SK-N-SH (cell line): Measurements from ENCODE around the gene FNDC3B. TPM values are rescaled to one million over a fixed set of nuclear protein-coding genes. Genes with fewer than 3 reads are reported as not detected.
A peak's percentile ranks its signal among the peaks of the same experiment; 100 is the strongest.

Experiments used
- CTCF ChIA-PET: fragments of 300-600, 350-600 bp; formaldehyde crosslinking; extraction: SDS; loops from one replicate; lab custom pipeline; 2021; lab: Yijun Ruan, JAX
- POLR2A ChIA-PET: fragments of 350-600 bp; sonication (Branson Sonifier 250); formaldehyde crosslinking; extraction: SDS; loops from one replicate; lab custom pipeline; 2020; ENCODE audit warnings: antibody characterized with exemption, inconsistent platforms; lab: Yijun Ruan, JAX
- DNase-seq: peaks from one replicate; pipeline ENCODE4 v3.0.0; 2012
- H2AFZ ChIP-seq: fragments of 200-600 bp; sonication (generic); 2 replicates; pipeline ENCODE4 v1.8.1; 2016; ENCODE audit warnings: antibody characterized with exemption, mild to moderate bottlenecking, low read depth
- H3F3A ChIP-seq: fragments of 200-600 bp; sonication (generic); replicated peaks from 2 replicates; pipeline ENCODE3; 2016; ENCODE audit warnings: antibody characterized with exemption, mild to moderate bottlenecking; ENCODE audit not compliant: insufficient read depth
- H3K27ac ChIP-seq, 2 experiments: fragments of 200-500 bp in 1 of 2; fragments of 200-600 bp in 1 of 2; sonication (Bioruptor generic) in 1 of 2; sonication (generic), shearing (Covaris generic) in 1 of 2; 2 replicates each; pipeline versions ENCODE4 v1.5.1 to v1.6.1; 2014 to 2016; ENCODE audit warnings: low read depth in 2 of 2, inconsistent platforms in 1 of 2, low read length in 1 of 2, mild to moderate bottlenecking in 1 of 2, mixed read lengths in 1 of 2
- H3K27me3 ChIP-seq: fragments of 200-600 bp; sonication (generic), shearing (Covaris generic); 2 replicates; pipeline ENCODE4 v1.6.1; 2016; ENCODE audit warnings: mixed run types; ENCODE audit not compliant: insufficient read depth
- H3K36me3 ChIP-seq, 2 experiments: fragments of 200-500 bp in 1 of 2; fragments of 200-600 bp in 1 of 2; sonication (Bioruptor generic) in 1 of 2; sonication (generic) in 1 of 2; replicated peaks in 1 of 2; 2 replicates each; pipeline versions ENCODE3 to v1.5.1; 2014 to 2016; ENCODE audit warnings: low read length in 1 of 2, mild to moderate bottlenecking in 1 of 2; ENCODE audit not compliant: insufficient read depth in 2 of 2, control insufficient read depth in 1 of 2
- H3K4me1 ChIP-seq, 2 experiments: fragments of 200-500 bp in 1 of 2; fragments of 200-600 bp in 1 of 2; sonication (Bioruptor generic) in 1 of 2; sonication (generic), shearing (Covaris generic) in 1 of 2; 2 replicates each; pipeline versions ENCODE4 v1.5.1 to v1.6.1; 2014 to 2016; ENCODE audit warnings: low read depth in 1 of 2, low read length in 1 of 2, mixed run types in 1 of 2; ENCODE audit not compliant: insufficient read depth in 2 of 2, control insufficient read depth in 1 of 2
- H3K4me2 ChIP-seq: fragments of 200-600 bp; sonication (generic), shearing (Covaris generic); 2 replicates; pipeline ENCODE4 v1.6.1; 2017; ENCODE audit warnings: mixed run types
- H3K4me3 ChIP-seq, 2 experiments: fragments of 200-500 bp in 1 of 2; fragments of 200-600 bp in 1 of 2; sonication (Bioruptor generic) in 1 of 2; sonication (generic), shearing (Covaris generic) in 1 of 2; 2 replicates each; pipeline versions ENCODE4 v1.5.1 to v1.8.1; 2014 to 2016; ENCODE audit warnings: low read depth in 2 of 2, inconsistent platforms in 1 of 2, low read length in 1 of 2, mild to moderate bottlenecking in 1 of 2, mixed read lengths in 1 of 2, moderate library complexity in 1 of 2
- H3K79me2 ChIP-seq: fragments of 200-600 bp; sonication (generic); 2 replicates; pipeline ENCODE4 v1.8.1; 2017; ENCODE audit warnings: mild to moderate bottlenecking; ENCODE audit not compliant: insufficient read depth
- H3K9ac ChIP-seq: fragments of 200-600 bp; sonication (generic); 2 replicates; pipeline ENCODE4 v1.6.1; 2017; ENCODE audit warnings: mixed run types
- H3K9me2 ChIP-seq: fragments of 200-600 bp; sonication (generic); 2 replicates; pipeline ENCODE4 v1.6.1; 2017; ENCODE audit warnings: mixed run types
- H3K9me3 ChIP-seq: fragments of 200-600 bp; sonication (generic); 2 replicates; pipeline ENCODE4 v1.6.1; 2017; ENCODE audit warnings: mixed run types, mild to moderate bottlenecking, moderate library complexity
- H4K20me1 ChIP-seq: fragments of 200-600 bp; sonication (generic); 2 replicates; pipeline ENCODE4 v1.6.1; 2017; ENCODE audit warnings: mild to moderate bottlenecking, mixed run types; ENCODE audit not compliant: insufficient read depth
- EZH2phosphoT487 ChIP-seq: fragments of 200-600 bp; sonication (generic); IDR thresholded peaks from 2 replicates; pipeline ENCODE4 v1.6.1; 2017; ENCODE audit warnings: low read depth, mixed run types, mild to moderate bottlenecking, antibody characterized with exemption, moderate library complexity, borderline replicate concordance
- FOSL2 ChIP-seq: IDR thresholded peaks from 2 replicates; pipeline ENCODE4 v1.4.0; 2012; ENCODE audit warnings: low read depth, mild to moderate bottlenecking, moderate library complexity, borderline replicate concordance
- GABPA ChIP-seq: IDR thresholded peaks from 2 replicates; pipeline ENCODE4 v1.4.0; 2012; ENCODE audit warnings: low read depth, mild to moderate bottlenecking
- MEF2A ChIP-seq: IDR thresholded peaks from 2 replicates; pipeline ENCODE4 v1.4.0; 2012; ENCODE audit warnings: low read depth, borderline replicate concordance
- MXI1 ChIP-seq: IDR thresholded peaks from 2 replicates; pipeline ENCODE4 v1.6.1; 2012; ENCODE audit warnings: mild to moderate bottlenecking, low read depth, low read length, improper control_type of control experiment
- NFIC ChIP-seq: IDR thresholded peaks from 2 replicates; pipeline ENCODE4 v1.4.0; 2012; ENCODE audit warnings: borderline replicate concordance
- NRF1 ChIP-seq: IDR thresholded peaks from 2 replicates; pipeline ENCODE4 v1.6.1; 2012; ENCODE audit warnings: low read depth, mild to moderate bottlenecking, low read length
- POLR2AphosphoS5 ChIP-seq: IDR thresholded peaks from 2 replicates; pipeline ENCODE4 v1.6.1; 2012; ENCODE audit warnings: low read depth, low read length
- RFX5 ChIP-seq: IDR thresholded peaks from 2 replicates; pipeline ENCODE4 v1.6.1; 2012; ENCODE audit warnings: mild to moderate bottlenecking, improper control_type of control experiment, low read length
- SIN3A ChIP-seq: IDR thresholded peaks from 2 replicates; pipeline ENCODE4 v1.6.1; 2012; ENCODE audit warnings: low read depth, mild to moderate bottlenecking, low read length, moderate library complexity, borderline replicate concordance
- TCF12 ChIP-seq: IDR thresholded peaks from 2 replicates; pipeline ENCODE4 v1.4.0; 2012
- WGBS: methylation state at CpG from one replicate; pipeline ENCODE4 v1.1.6; 2017; ENCODE audit warnings: low lambda C conversion rate; 5-methylcytosine and 5-hydroxymethylcytosine counted together
- polyA plus RNA-seq, 3 experiments: library from polyadenylated mRNA; depleted of rRNA; stranded (reverse); fragments of >200 nt; gene quantifications; 2 replicates each; pipeline ENCODE4 v1.2.3, GENCODE V29; 2012
- TF ChIP-seq, protein P1 (sequence below): IDR thresholded peaks from 2 replicates; pipeline ENCODE4; 2012
- TF ChIP-seq, protein P2 (sequence below): IDR thresholded peaks from 2 replicates; pipeline ENCODE4 v1.4.0; 2012; ENCODE audit warnings: low read depth, borderline replicate concordance
- TF ChIP-seq, protein P3 (sequence below): fragments of 200-600 bp; sonication (generic); IDR thresholded peaks from 2 replicates; pipeline ENCODE4 v1.6.1; 2017; ENCODE audit warnings: antibody characterized with exemption, mild to moderate bottlenecking, moderate library complexity

FNDC3B gene
- polyA plus RNA-seq, 1 of the 3 experiments (the other 2 are of a cell fraction) = 10.4 TPM

DNA sequence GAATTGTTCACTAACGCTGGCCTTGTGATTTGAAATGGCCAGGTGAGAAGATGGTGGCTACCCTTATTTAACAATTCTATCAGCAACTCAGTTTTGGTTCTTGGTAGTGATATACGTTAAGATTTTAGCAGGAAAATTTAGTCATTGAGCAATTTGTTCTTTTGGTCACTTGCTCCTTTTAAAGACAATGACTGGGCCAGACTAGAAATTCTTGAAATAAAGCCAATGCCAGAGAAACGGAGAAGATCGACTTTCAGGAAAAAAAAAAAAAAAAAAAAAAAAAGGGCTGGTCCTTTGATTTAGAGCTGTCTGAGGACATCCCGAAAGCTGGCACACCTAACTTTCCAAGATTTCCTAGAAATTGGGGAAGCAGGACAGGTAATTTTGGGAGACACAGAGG is 178.5 kb downstream of the FNDC3B start:
- POLR2A ChIA-PET = no interaction called here
- H2AFZ ChIP-seq = no peak overlapping the region
- H3K4me1 ChIP-seq = peaks cover 17 to 48% of the 10 kb centered on the region in 2 experiments
- H3K79me2 ChIP-seq = peaks cover 95% of the 10 kb centered on the region
- H3K36me3 ChIP-seq = peaks cover 0 to 7% of the 10 kb centered on the region in 2 experiments
- peak overlapping the region; percentile 12; the same call in 1 of the 2 replicates for H3K9ac ChIP-seq
- no peaks in the 10 kb centered on the region for H3K27me3 ChIP-seq
- TF ChIP-seq MEF2A (0 out of 2 replicates have a peak, but pooled peaks have one; percentile 7), NRF1 (no peak), FOSL2 (0 out of 2 replicates have a peak, but pooled peaks have one; percentile 1), MXI1 (no peak), SIN3A (no peak), NFIC (peak; percentile 56; the same call in 1 of the 2 replicates), TCF12 (peak; percentile 27; the same call in 1 of the 2 replicates)
- TF ChIP-seq, protein P1, sequence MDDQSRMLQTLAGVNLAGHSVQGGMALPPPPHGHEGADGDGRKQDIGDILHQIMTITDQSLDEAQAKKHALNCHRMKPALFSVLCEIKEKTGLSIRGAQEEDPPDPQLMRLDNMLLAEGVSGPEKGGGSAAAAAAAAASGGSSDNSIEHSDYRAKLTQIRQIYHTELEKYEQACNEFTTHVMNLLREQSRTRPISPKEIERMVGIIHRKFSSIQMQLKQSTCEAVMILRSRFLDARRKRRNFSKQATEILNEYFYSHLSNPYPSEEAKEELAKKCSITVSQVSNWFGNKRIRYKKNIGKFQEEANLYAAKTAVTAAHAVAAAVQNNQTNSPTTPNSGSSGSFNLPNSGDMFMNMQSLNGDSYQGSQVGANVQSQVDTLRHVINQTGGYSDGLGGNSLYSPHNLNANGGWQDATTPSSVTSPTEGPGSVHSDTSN = 0 out of 2 replicates have a peak, but pooled peaks have one; percentile 24
- TF ChIP-seq, protein P2, sequence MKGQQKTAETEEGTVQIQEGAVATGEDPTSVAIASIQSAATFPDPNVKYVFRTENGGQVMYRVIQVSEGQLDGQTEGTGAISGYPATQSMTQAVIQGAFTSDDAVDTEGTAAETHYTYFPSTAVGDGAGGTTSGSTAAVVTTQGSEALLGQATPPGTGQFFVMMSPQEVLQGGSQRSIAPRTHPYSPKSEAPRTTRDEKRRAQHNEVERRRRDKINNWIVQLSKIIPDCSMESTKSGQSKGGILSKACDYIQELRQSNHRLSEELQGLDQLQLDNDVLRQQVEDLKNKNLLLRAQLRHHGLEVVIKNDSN = no peak
- TF ChIP-seq, protein P3, sequence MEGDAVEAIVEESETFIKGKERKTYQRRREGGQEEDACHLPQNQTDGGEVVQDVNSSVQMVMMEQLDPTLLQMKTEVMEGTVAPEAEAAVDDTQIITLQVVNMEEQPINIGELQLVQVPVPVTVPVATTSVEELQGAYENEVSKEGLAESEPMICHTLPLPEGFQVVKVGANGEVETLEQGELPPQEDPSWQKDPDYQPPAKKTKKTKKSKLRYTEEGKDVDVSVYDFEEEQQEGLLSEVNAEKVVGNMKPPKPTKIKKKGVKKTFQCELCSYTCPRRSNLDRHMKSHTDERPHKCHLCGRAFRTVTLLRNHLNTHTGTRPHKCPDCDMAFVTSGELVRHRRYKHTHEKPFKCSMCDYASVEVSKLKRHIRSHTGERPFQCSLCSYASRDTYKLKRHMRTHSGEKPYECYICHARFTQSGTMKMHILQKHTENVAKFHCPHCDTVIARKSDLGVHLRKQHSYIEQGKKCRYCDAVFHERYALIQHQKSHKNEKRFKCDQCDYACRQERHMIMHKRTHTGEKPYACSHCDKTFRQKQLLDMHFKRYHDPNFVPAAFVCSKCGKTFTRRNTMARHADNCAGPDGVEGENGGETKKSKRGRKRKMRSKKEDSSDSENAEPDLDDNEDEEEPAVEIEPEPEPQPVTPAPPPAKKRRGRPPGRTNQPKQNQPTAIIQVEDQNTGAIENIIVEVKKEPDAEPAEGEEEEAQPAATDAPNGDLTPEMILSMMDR = no peak
- no peak for DNase-seq
- CTCF ChIA-PET = interaction anchor here (0.9 to 1.3 kb wide), 2 partner anchors 10 to 22 kb away, joined by 3 read pairs; no protein-coding TSS in a partner anchor
- no peaks in the 10 kb centered on the region for H3K9me3 ChIP-seq
- H3F3A ChIP-seq = peaks cover 34% of the 10 kb centered on the region
- H4K20me1 ChIP-seq = peaks cover 46% of the 10 kb centered on the region
- no peak overlapping the region for H3K4me3 ChIP-seq
- peak overlapping the region; percentile 56 for H3K4me2 ChIP-seq
- peak overlapping the region; percentile 6 to 69; a peak in 3 of 4 replicates for H3K27ac ChIP-seq
- no peaks in the 10 kb centered on the region for H3K9me2 ChIP-seq
- 24% methylated on average over 5 of the region's 5 CpGs for WGBS

DNA sequence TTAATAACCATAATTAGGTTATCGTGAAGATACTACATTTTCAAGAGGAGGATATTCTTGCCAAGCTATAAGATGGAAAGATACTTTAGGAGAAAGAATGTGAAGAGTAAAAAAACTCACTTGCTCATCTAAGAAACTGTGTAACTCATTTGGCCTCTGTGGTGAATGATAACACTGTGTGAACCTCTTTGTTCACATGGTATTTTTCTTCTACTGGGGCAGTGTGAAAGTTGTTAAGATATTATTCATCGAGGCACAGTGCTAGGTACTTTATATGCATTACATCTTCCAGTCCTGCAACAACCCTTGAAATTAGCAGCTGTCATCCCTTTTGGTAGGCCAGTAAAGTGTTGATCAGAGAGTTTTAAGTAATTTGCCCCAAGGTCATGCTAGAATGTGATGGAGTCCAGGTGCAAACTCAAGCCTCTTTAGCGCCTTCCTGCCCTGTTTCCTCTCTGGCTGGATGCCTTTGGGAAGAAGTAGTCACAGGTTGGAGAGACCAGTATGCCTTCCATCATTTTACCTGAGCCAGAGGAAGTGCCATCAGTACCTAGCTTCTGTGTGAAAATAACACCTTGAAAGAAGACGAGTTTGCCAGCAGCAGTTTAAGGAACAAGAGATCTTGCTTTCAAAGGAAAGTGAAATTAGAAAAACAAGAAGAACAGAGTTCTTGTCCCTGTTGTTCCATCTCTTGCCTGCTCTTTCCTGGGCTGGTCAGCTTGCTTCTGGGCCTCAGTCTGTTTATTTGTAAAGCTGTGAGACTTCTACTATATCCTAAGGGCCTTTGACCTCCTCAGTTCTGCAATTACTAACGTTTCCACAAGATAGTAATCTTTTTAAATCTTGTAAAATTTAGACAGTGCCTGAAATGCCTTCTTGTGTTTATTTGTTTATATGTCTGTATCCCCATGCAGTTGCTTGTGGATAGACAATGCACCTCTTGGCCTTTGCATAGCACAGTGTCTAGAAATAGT is 179.3 kb downstream of the FNDC3B start:
- no peaks in the 10 kb centered on the region for H3K27me3 ChIP-seq
- no peak overlapping the region for H3K4me3 ChIP-seq
- peaks cover 40% of the 10 kb centered on the region for H4K20me1 ChIP-seq
- H3K9me3 ChIP-seq = no peaks in the 10 kb centered on the region
- H3F3A ChIP-seq = peaks cover 34% of the 10 kb centered on the region
- H2AFZ ChIP-seq = no peak overlapping the region
- TF ChIP-seq EZH2phosphoT487 (no peak), MEF2A (no peak), POLR2AphosphoS5 (no peak), RFX5 (no peak), GABPA (no peak)
- TF ChIP-seq, protein P3 = no peak
- TF ChIP-seq, all 33 proteins: peak for 0
- Histone ChIP-seq H3K9ac (no peak overlapping the region), H3K4me2 (peak overlapping the region; percentile 56; the same call in 1 of the 2 replicates), H3K9me2 (no peaks in the 10 kb centered on the region), H3K27ac (peak overlapping the region in 1 of 2 experiments; percentile 69; a peak in 3 of 4 replicates), H3K36me3 (peaks cover 0 to 9% of the 10 kb centered on the region in 2 experiments), H3K79me2 (peaks cover 95% of the 10 kb centered on the region), H3K4me1 (peaks cover 17 to 41% of the 10 kb centered on the region in 2 experiments)
- no peak for DNase-seq
- WGBS = 55% methylated on average over 5 of the region's 5 CpGs
- POLR2A ChIA-PET = no interaction called here
- CTCF ChIA-PET = interaction anchor here (0.9 to 1.3 kb wide), 4 partner anchors 11 to 123 kb away, joined by 3 read pairs; no protein-coding TSS in a partner anchor
